Heart left ventricle (tissue), 13 donors: ENCODE data around the gene TTLL12.

ENCODE experiments used
- POLR2A ChIP-seq, 2 donors: fragments of 450-650 bp; IDR thresholded peaks; one replicate each; pipeline ENCODE4 v1.6.1; 2017; ENCODE audit warnings: antibody characterized with exemption in 2 of 2, mild to moderate bottlenecking in 2 of 2, moderate library complexity in 2 of 2
- TF ChIP-seq, protein P1 (sequence below), 12 donors: fragments of 200-600 bp; sonication (generic) in 4 of 12; IDR thresholded peaks; one replicate each; pipeline versions ENCODE4 v1.5.0 to v1.8.0; 2018 to 2022; ENCODE audit warnings: antibody characterized with exemption in 12 of 12, mild to moderate bottlenecking in 5 of 12
- donor health status: ischemic (EF 13 %, LVEDD 7.1; RV severe dilation, severe dysfunction).
- donor health status: DM: no; HTN: yes; CAD: no.
- donor health status: DM: no; HTN: no; CAD: no.
- donor health status: ischemic (EF 25% LVEDD 6.9; RV normal size, moderate dysfunction).
- donor health status: ischemic (EF 25% LVEDD 5.7; RV mildly dilated, moderate dysfunction).
- donor health status: ischemic (EF 35%, LVEDD 5.7; RV mildly dilated, moderate dysfunction).
- donor health status: nonischemic (EF 11% LVEDD 7.7; RV severe dilation, severe dysfunction).
- donor health status: DM: yes; HTN: yes; CAD: no.
- donor health status: PGD.
- donor health status: ischemic (EF 29% LVEDD 5.4; RV normal size, mild dysfunction).
- donor health status: nonischemic (EF 23%, LVEDD 6.1; RV moderate dilation, normal function).

DNA sequence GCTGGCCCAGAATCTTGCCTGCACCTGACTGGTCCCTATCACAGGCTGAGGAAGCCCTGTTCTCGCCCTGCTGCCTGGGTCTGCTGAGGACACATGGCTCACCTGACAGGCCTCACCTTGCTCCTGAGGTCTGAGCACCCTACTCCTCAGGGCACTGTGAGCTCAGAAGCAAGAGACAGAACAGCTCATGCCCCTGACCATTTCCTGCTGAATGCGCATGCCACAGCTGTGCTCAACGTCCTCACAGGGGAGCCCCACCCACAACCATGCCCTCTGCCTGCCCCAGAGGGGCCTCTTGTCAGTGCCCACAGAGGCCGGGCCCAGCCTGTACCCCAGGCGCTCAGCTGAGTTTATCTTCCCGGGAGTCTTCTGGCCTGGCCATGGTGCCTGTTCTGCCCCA, 38.4 kb downstream of the TTLL12 start:
- no peak for TF ChIP-seq POLR2A (IDR thresholded peaks at IDR 0.05)
- TF ChIP-seq, protein P1, sequence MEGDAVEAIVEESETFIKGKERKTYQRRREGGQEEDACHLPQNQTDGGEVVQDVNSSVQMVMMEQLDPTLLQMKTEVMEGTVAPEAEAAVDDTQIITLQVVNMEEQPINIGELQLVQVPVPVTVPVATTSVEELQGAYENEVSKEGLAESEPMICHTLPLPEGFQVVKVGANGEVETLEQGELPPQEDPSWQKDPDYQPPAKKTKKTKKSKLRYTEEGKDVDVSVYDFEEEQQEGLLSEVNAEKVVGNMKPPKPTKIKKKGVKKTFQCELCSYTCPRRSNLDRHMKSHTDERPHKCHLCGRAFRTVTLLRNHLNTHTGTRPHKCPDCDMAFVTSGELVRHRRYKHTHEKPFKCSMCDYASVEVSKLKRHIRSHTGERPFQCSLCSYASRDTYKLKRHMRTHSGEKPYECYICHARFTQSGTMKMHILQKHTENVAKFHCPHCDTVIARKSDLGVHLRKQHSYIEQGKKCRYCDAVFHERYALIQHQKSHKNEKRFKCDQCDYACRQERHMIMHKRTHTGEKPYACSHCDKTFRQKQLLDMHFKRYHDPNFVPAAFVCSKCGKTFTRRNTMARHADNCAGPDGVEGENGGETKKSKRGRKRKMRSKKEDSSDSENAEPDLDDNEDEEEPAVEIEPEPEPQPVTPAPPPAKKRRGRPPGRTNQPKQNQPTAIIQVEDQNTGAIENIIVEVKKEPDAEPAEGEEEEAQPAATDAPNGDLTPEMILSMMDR (IDR thresholded peaks at IDR 0.05) = no peak
